Effector CD4-positive, alpha-beta T cell (primary cell): ENCODE results near the gene BNIP1.

Source experiments
- DNase-seq: peaks from one replicate; pipeline ENCODE4 v3.0.0-alpha.2; 2020

The BNIP1 gene

DNA sequence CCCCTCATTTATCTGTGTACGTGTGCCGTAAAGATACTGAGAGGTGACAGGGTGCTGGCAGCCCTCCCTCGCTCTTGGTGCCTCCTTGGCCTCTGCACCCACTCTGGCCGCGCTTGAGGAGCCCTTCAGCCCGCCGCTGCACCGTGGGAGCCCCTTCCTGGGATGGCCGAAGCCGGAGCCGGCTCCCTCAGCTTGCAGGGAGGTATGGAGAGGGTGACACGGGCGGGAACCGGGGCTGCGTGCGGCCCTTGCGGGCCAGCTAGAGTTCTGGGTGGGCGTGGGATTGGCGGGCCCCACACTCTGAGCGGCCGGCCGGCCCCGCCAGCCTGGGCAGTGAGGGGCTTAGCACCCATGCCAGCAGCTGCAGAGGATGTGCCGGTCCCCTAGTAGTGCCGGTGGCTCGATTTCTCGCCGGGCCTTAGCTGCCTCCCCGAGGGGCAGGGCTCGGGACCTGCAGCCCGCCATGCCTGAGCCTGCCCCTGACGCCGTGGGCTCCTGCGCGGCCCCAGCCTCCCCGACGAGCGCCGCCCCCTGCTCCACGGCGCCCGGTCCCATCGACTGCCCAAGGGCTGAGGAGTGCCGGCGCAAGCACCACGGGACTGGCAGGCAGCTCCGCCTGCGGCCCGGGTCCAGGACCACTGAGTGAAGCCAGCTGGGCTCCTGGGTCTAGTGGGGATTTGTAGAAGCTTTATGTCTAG is 69.1 kb downstream of the BNIP1 start:
- DNase-seq, result no peak
